DND-41 (cell line): Measurements from ENCODE around the gene RALGPS1.

Experiments
- ATAC-seq: fragments of 200-7000 bp; cut with Tn5 transposase; 3 replicates; pipeline ENCODE4 v1.9.1; 2021; ENCODE audit warnings: low read depth; ENCODE audit not compliant: insufficient read depth
- DNase-seq: peaks from one replicate; pipeline ENCODE4 v3.0.0-alpha.2; 2020
- H2AFZ ChIP-seq: 2 replicates; pipeline ENCODE4 v1.6.0; 2012; ENCODE audit warnings: low read depth, low read length
- H3K27ac ChIP-seq: 2 replicates; pipeline ENCODE4 v1.5.1; 2012; ENCODE audit warnings: low read length, inconsistent platforms
- H3K27me3 ChIP-seq: fragments of 200-600 bp; sonication (generic); 2 replicates; pipeline ENCODE4 v1.6.0; 2012; ENCODE audit warnings: low read length, mild to moderate bottlenecking, inconsistent platforms; ENCODE audit not compliant: insufficient read depth, poor library complexity
- H3K36me3 ChIP-seq: 2 replicates; pipeline ENCODE4 v1.5.1; 2012; ENCODE audit warnings: low read length, inconsistent platforms; ENCODE audit not compliant: insufficient read depth
- H3K4me1 ChIP-seq: 2 replicates; pipeline ENCODE4 v1.5.1; 2012; ENCODE audit warnings: mild to moderate bottlenecking, low read length; ENCODE audit not compliant: insufficient read depth
- H3K4me2 ChIP-seq: 2 replicates; pipeline ENCODE4 v1.6.0; 2012; ENCODE audit warnings: mild to moderate bottlenecking, moderate library complexity, low read length, inconsistent platforms; ENCODE audit not compliant: insufficient read depth
- H3K4me3 ChIP-seq, 2 experiments: fragments of 200-600 bp in 1 of 2; shearing (Covaris generic) in 1 of 2; 2 replicates each; pipeline ENCODE4 v1.5.1; 2012 to 2016; ENCODE audit warnings: inconsistent platforms in 2 of 2, low read length in 2 of 2, mild to moderate bottlenecking in 2 of 2, low read depth in 1 of 2, moderate library complexity in 1 of 2
- H3K79me2 ChIP-seq: 2 replicates; pipeline ENCODE4 v1.6.0; 2012; ENCODE audit warnings: low read length, inconsistent platforms; ENCODE audit not compliant: insufficient read depth
- H3K9ac ChIP-seq: 2 replicates; pipeline ENCODE4 v1.6.0; 2012; ENCODE audit warnings: low read depth, mild to moderate bottlenecking, inconsistent platforms, low read length, moderate library complexity
- H3K9me3 ChIP-seq: 2 replicates; pipeline ENCODE4 v1.5.1; 2012; ENCODE audit warnings: low read length, moderate library complexity, mild to moderate bottlenecking, inconsistent platforms; ENCODE audit not compliant: insufficient read depth, severe bottlenecking
- H4K20me1 ChIP-seq: 2 replicates; pipeline ENCODE4 v1.6.0; 2012; ENCODE audit warnings: low read length; ENCODE audit not compliant: insufficient read depth
- CTCF ChIP-seq: IDR thresholded peaks from 2 replicates; pipeline ENCODE4 v1.5.1; 2012; ENCODE audit warnings: borderline replicate concordance, low read length, moderate library complexity, mild to moderate bottlenecking; ENCODE audit not compliant: poor library complexity, severe bottlenecking; ENCODE audit errors: extremely low read depth
- EZH2 ChIP-seq: IDR thresholded peaks from 3 replicates; pipeline ENCODE4 v1.6.1; 2012; ENCODE audit warnings: borderline replicate concordance, low read depth, mild to moderate bottlenecking, moderate library complexity, low read length, inconsistent platforms; ENCODE audit not compliant: severe bottlenecking

The RALGPS1 gene

GRCh38 chr9:126989847-126990842 lies 75.6 kb downstream of the RALGPS1 start:
- no peak for ATAC-seq
- Histone ChIP-seq H3K4me3 (no peak overlapping the region), H3K27me3 (peaks cover 49% of the 10 kb centered on the region), H3K4me2 (no peak overlapping the region), H3K27ac (no peak overlapping the region), H2AFZ (no peak overlapping the region), H3K36me3 (no peaks in the 10 kb centered on the region), H3K4me1 (peaks cover 4% of the 10 kb centered on the region; the same call in 1 of the 2 replicates), H3K9me3 (peaks cover 10% of the 10 kb centered on the region), H3K79me2 (no peaks in the 10 kb centered on the region), H3K9ac (no peak overlapping the region), H4K20me1 (peaks cover 51% of the 10 kb centered on the region)
- no peak for TF ChIP-seq EZH2
- no peak for TF ChIP-seq CTCF
- DNase-seq, result no peak

DNA sequence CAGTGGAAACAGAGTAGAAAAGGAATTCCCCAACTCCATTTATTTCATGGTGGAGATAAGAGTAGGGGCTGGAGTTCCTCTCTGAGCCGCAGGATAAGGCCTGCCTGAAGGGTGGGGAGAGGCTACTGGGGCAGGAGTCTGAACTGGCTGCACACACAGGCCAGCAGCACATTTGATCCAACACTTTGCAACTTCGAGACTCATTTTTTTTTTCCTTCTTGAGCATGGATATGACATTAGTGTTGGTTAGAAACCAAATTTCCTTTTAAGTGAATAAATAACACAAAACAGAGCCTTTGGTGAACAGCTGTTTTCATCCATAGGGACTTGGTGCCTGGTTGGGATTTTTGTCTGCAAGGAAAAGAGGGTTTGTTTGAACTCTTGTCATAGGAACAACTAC lies 76.6 kb downstream of the RALGPS1 start:
- Histone ChIP-seq H3K4me3 (no peak overlapping the region), H2AFZ (no peak overlapping the region), H3K9ac (no peak overlapping the region), H3K4me2 (no peak overlapping the region), H3K9me3 (peaks cover 10% of the 10 kb centered on the region), H3K27ac (no peak overlapping the region), H4K20me1 (peaks cover 47% of the 10 kb centered on the region), H3K27me3 (peaks cover 49% of the 10 kb centered on the region), H3K36me3 (no peaks in the 10 kb centered on the region), H3K79me2 (no peaks in the 10 kb centered on the region), H3K4me1 (peaks cover 2% of the 10 kb centered on the region; the same call in 1 of the 2 replicates)
- no peak for TF ChIP-seq EZH2
- TF ChIP-seq CTCF, result no peak
- DNase-seq (no peak), ATAC-seq (no peak)

- Histone ChIP-seq H3K9me3 (peaks cover 10% of the 10 kb centered on the region), H3K9ac (no peak overlapping the region), H3K27me3 (peaks cover 44% of the 10 kb centered on the region), H3K4me3 (no peak overlapping the region), H3K4me2 (no peak overlapping the region), H2AFZ (no peak overlapping the region), H3K36me3 (no peaks in the 10 kb centered on the region), H4K20me1 (peaks cover 35% of the 10 kb centered on the region), H3K4me1 (no peaks in the 10 kb centered on the region), H3K27ac (no peak overlapping the region), H3K79me2 (no peaks in the 10 kb centered on the region)
- DNase-seq (no peak), ATAC-seq (no peak)
- TF ChIP-seq EZH2, result no peak
- TF ChIP-seq CTCF, result no peak
Measured at GRCh38 chr9:126992427-126992826, 77.8 kb downstream of the RALGPS1 start.
